Suprapubic skin (tissue), 3 donors: ENCODE measurements around the gene HNRNPK.

ENCODE experiments used
- CTCF ChIP-seq, 2 donors: fragments of 200-600 bp in 1 of 2; fragments of 450-650 bp in 1 of 2; sonication (generic) in 1 of 2; IDR thresholded peaks; one replicate each; pipeline ENCODE4 v1.5.1; 2016 to 2019; ENCODE audit warnings: antibody characterized with exemption in 2 of 2, mild to moderate bottlenecking in 1 of 2, moderate library complexity in 1 of 2
- POLR2A ChIP-seq, 2 donors: fragments of 450-650 bp; IDR thresholded peaks; one replicate each; pipeline ENCODE4 v1.6.1; 2017; ENCODE audit warnings: antibody characterized with exemption in 2 of 2, mild to moderate bottlenecking in 2 of 2, moderate library complexity in 2 of 2

GRCh38 chr9:84024041-84024575, 44.1 kb upstream of the HNRNPK start:
- TF ChIP-seq POLR2A (IDR thresholded peaks at IDR 0.05), result no peak
- no peak for TF ChIP-seq CTCF (IDR thresholded peaks at IDR 0.05)
